Neural cell (in vitro differentiated cells): ENCODE data around the gene CCDC190. TPM values are rescaled to one million over a fixed set of nuclear protein-coding genes. Genes with fewer than 3 reads are reported as not detected.

Experiments used
- H2AFZ ChIP-seq: fragments of 200-600, 300-800 bp; sonication (generic), shearing (Covaris generic); 2 replicates; pipeline ENCODE4 v1.6.0; 2014; ENCODE audit warnings: low read depth, mild to moderate bottlenecking, antibody characterized with exemption, low read length, moderate library complexity
- H3F3A ChIP-seq: fragments of 200-600 bp; shearing (Covaris generic); 2 replicates; pipeline ENCODE4 v1.6.1; 2016; ENCODE audit warnings: mild to moderate bottlenecking, moderate library complexity, mixed read lengths, antibody characterized with exemption, low read length; ENCODE audit not compliant: insufficient read depth, poor library complexity, severe bottlenecking
- H3K27ac ChIP-seq: fragments of 200-600, 300-800 bp; sonication (generic), shearing (Covaris generic); 2 replicates; pipeline ENCODE4 v1.5.1; 2014; ENCODE audit warnings: mild to moderate bottlenecking, low read length, moderate library complexity
- H3K27me3 ChIP-seq: fragments of 300-800, 200-600 bp; sonication (generic), shearing (Covaris generic); 2 replicates; pipeline ENCODE4 v1.6.0; 2014; ENCODE audit warnings: mild to moderate bottlenecking, low read depth, low read length, moderate library complexity; ENCODE audit not compliant: insufficient read depth
- H3K36me3 ChIP-seq: fragments of 300-800, 200-600 bp; sonication (generic), shearing (Covaris generic); 2 replicates; pipeline ENCODE4 v1.5.1; 2014; ENCODE audit warnings: mild to moderate bottlenecking, antibody characterized with exemption, low read length, moderate library complexity; ENCODE audit not compliant: insufficient read depth
- H3K4me2 ChIP-seq: fragments of 300-800, 200-600 bp; sonication (generic), shearing (Covaris generic); 2 replicates; pipeline ENCODE4 v1.6.0; 2014; ENCODE audit warnings: mild to moderate bottlenecking, low read length
- H3K4me3 ChIP-seq: fragments of 300-800, 200-600 bp; sonication (generic), shearing (Covaris generic); 2 replicates; pipeline ENCODE4 v1.5.1; 2014; ENCODE audit warnings: mild to moderate bottlenecking, low read length, moderate library complexity
- H3K79me2 ChIP-seq: fragments of 200-600 bp; shearing (Covaris generic); replicated peaks from 2 replicates; pipeline ENCODE4 v1.6.0; 2014; ENCODE audit warnings: mild to moderate bottlenecking, low read length, moderate library complexity; ENCODE audit not compliant: insufficient read depth
- H3K9ac ChIP-seq: fragments of 300-800, 200-600 bp; sonication (generic), shearing (Covaris generic); 2 replicates; pipeline ENCODE4 v1.6.1; 2016; ENCODE audit warnings: mild to moderate bottlenecking, low read length, mixed read lengths
- H3K9me2 ChIP-seq: fragments of 200-600 bp; shearing (Covaris generic); 2 replicates; pipeline ENCODE4 v1.6.1; 2016; ENCODE audit warnings: mild to moderate bottlenecking, low read length, mixed read lengths; ENCODE audit not compliant: insufficient read depth
- H3K9me3 ChIP-seq: fragments of 200-600, 300-800 bp; sonication (generic), shearing (Covaris generic); 2 replicates; pipeline ENCODE4 v1.6.1; 2016; ENCODE audit warnings: mild to moderate bottlenecking, mixed run types, low read length, moderate library complexity, mixed read lengths
- H4K20me1 ChIP-seq: fragments of 200-600 bp; shearing (Covaris generic); 2 replicates; pipeline ENCODE4 v1.6.1; 2016; ENCODE audit warnings: mild to moderate bottlenecking, mixed run types; ENCODE audit not compliant: insufficient read depth
- EP300 ChIP-seq: fragments of 450-650 bp; conservative IDR thresholded peaks from 2 replicates; pipeline ENCODE4 v1.6.1; 2014; ENCODE audit warnings: antibody characterized with exemption, mild to moderate bottlenecking, moderate library complexity; ENCODE audit not compliant: poor library complexity, severe bottlenecking
- EZH2 ChIP-seq: fragments of 200-600, 300-800 bp; shearing (Covaris generic), sonication (generic); IDR thresholded peaks from 2 replicates; pipeline ENCODE4 v1.6.1; 2014; ENCODE audit warnings: antibody characterized with exemption, low read length, borderline replicate concordance, mild to moderate bottlenecking; ENCODE audit not compliant: insufficient read depth, poor library complexity, severe bottlenecking
- MXI1 ChIP-seq: fragments of 450-650 bp; conservative IDR thresholded peaks from 2 replicates; pipeline ENCODE4 v1.6.1; 2014; ENCODE audit warnings: antibody characterized with exemption, mild to moderate bottlenecking; ENCODE audit not compliant: poor library complexity, severe bottlenecking
- POLR2AphosphoS5 ChIP-seq: IDR thresholded peaks from 2 replicates; pipeline ENCODE4 v1.6.1; 2012
- RAD21 ChIP-seq: fragments of 450-650 bp; conservative IDR thresholded peaks from 2 replicates; pipeline ENCODE4 v1.6.1; 2014; ENCODE audit warnings: antibody characterized with exemption, mild to moderate bottlenecking, moderate library complexity
- REST ChIP-seq: IDR thresholded peaks from 2 replicates; pipeline ENCODE4 v1.6.1; 2012; ENCODE audit warnings: borderline replicate concordance
- SMC3 ChIP-seq: fragments of 450-650 bp; conservative IDR thresholded peaks from 2 replicates; pipeline ENCODE4 v1.6.1; 2014; ENCODE audit warnings: antibody characterized with exemption, mild to moderate bottlenecking, moderate library complexity; ENCODE audit not compliant: poor library complexity
- TAF1 ChIP-seq: IDR thresholded peaks from 2 replicates; pipeline ENCODE4 v1.6.1; 2012; ENCODE audit warnings: low read depth
- polyA plus RNA-seq: library from polyadenylated mRNA; depleted of rRNA; stranded (reverse); fragments of >200 nt; gene quantifications from 2 replicates; pipeline ENCODE4 v1.2.3, GENCODE V29; 2014
- TF ChIP-seq, protein P1 (sequence below): fragments of 450-650 bp; IDR thresholded peaks from 2 replicates; pipeline ENCODE4 v1.5.1; 2014; ENCODE audit warnings: antibody characterized with exemption, mild to moderate bottlenecking, moderate library complexity; ENCODE audit not compliant: poor library complexity, severe bottlenecking

CCDC190 gene
- polyA plus RNA-seq, 1 donor from 2014 or later: not detected

GRCh38 chr1:162854245-162854882 is 6.6 kb downstream of the CCDC190 start:
- no peak overlapping the region for H3K9ac ChIP-seq
- H3K36me3 ChIP-seq: no peaks in the 10 kb centered on the region
- H3K9me2 ChIP-seq: no peaks in the 10 kb centered on the region
- H3K4me2 ChIP-seq: no peak overlapping the region
- H4K20me1 ChIP-seq: no peaks in the 10 kb centered on the region
- no peaks in the 10 kb centered on the region for H3K27me3 ChIP-seq
- H3K27ac ChIP-seq: no peak overlapping the region
- no peak overlapping the region for H2AFZ ChIP-seq
- no peaks in the 10 kb centered on the region for H3K9me3 ChIP-seq
- no peaks in the 10 kb centered on the region for H3K79me2 ChIP-seq
- TF ChIP-seq EP300 (no peak), SMC3 (peak; percentile 94), RAD21 (peak; percentile 85)
- TF ChIP-seq, protein P1, sequence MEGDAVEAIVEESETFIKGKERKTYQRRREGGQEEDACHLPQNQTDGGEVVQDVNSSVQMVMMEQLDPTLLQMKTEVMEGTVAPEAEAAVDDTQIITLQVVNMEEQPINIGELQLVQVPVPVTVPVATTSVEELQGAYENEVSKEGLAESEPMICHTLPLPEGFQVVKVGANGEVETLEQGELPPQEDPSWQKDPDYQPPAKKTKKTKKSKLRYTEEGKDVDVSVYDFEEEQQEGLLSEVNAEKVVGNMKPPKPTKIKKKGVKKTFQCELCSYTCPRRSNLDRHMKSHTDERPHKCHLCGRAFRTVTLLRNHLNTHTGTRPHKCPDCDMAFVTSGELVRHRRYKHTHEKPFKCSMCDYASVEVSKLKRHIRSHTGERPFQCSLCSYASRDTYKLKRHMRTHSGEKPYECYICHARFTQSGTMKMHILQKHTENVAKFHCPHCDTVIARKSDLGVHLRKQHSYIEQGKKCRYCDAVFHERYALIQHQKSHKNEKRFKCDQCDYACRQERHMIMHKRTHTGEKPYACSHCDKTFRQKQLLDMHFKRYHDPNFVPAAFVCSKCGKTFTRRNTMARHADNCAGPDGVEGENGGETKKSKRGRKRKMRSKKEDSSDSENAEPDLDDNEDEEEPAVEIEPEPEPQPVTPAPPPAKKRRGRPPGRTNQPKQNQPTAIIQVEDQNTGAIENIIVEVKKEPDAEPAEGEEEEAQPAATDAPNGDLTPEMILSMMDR: peak; percentile 89
- no peak overlapping the region for H3K4me3 ChIP-seq
- H3F3A ChIP-seq: no peaks in the 10 kb centered on the region

DNA sequence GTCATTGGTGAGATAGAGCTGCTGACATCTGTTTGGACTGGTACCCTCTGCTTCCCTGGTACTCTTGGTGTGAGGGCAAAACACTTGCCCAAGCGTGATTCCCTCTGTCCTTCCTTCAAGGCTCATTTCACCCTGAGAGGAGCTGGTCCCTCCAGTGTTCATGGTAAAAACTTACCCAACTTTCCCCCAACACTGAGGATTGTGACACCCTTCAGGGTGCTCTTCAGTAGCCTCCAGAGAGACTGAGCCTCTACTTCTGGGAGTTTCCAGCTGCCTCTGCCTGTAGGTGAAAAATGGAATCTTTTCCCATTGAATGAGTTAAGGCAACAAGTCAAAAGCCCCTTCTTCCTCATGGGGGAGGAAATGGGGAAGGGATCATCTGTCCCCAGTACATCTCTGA is 9.6 kb downstream of the CCDC190 start:
- no peak overlapping the region for H3K27ac ChIP-seq
- no peaks in the 10 kb centered on the region for H3K79me2 ChIP-seq
- H3K4me2 ChIP-seq: no peak overlapping the region
- no peak overlapping the region for H3K9ac ChIP-seq
- H3K9me2 ChIP-seq: no peaks in the 10 kb centered on the region
- no peaks in the 10 kb centered on the region for H3F3A ChIP-seq
- H3K27me3 ChIP-seq: no peaks in the 10 kb centered on the region
- no peaks in the 10 kb centered on the region for H4K20me1 ChIP-seq
- H3K9me3 ChIP-seq: no peaks in the 10 kb centered on the region
- no peak overlapping the region for H3K4me3 ChIP-seq
- H3K36me3 ChIP-seq: no peaks in the 10 kb centered on the region
- H2AFZ ChIP-seq: no peak overlapping the region
- TF ChIP-seq EZH2 (no peak), EP300 (no peak), RAD21 (no peak), SMC3 (no peak), TAF1 (no peak), MXI1 (no peak), REST (no peak), POLR2AphosphoS5 (no peak)
- TF ChIP-seq, protein P1: no peak
